H1 (cell line): ENCODE results near the gene HFM1.

Experiments used
- CEBPB ChIP-seq: IDR thresholded peaks from 2 replicates; pipeline ENCODE4 v1.6.1; 2012; ENCODE audit warnings: low read depth, low read length
- POLR2A ChIP-seq, 2 experiments: IDR thresholded peaks; 1 replicate in 1 of 2; 2 replicates in 1 of 2; pipeline ENCODE4 v1.6.1; 2011; ENCODE audit warnings: low read depth in 2 of 2, low read length in 2 of 2, mild to moderate bottlenecking in 2 of 2; ENCODE audit errors: control extremely low read depth in 1 of 2
- SP1 ChIP-seq: IDR thresholded peaks from 2 replicates; pipeline ENCODE4 v1.6.1; 2011; ENCODE audit warnings: low read depth, low read length

DNA sequence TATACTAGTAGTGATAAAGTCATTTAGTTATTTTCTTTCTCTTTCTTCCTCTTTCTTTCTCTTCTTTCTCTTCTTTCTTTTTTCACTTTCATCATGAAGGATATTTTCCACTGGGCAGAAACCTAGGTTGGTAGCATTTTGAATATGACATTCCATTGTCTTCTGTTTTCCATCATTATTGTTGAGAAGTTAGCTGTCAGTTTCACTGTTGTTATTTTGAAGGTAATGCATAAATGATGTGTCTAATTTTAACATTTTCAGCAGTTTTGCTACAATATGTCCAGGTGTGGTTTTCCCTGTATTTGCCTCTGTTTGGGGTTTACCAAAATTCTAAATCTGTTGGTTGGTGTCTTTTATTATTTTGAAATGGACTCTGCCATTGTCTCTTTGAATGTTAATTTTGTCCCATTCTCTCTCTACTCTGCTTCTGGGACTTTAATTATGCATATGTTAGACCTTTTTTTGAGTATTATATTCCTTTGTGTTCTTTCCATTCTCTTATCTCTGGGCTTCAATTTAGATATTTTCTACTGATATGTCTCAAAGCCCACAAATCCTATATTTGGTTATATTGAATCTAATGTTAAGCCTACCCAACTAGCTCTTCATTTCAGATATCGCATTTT, 96.7 kb downstream of the HFM1 start:
- TF ChIP-seq SP1, result no peak
- TF ChIP-seq CEBPB, result no peak
- no peak for TF ChIP-seq POLR2A (IDR thresholded peaks at IDR 0.05; ENCODE audit: control extremely low read depth in 1 of 2, low read depth in 2 of 2, low read length in 2 of 2)
